Activated CD8-positive, alpha-beta T cell treated with anti-CD3 and anti-CD28 coated beads, Interleukin-2, amount 10 ng/mL, durations not matched to agents 7 days and 5 days (primary cell): ENCODE measurements around the gene IL1RAPL1. TPM values are rescaled to one million over a fixed set of nuclear protein-coding genes. Genes with fewer than 3 reads are reported as not detected.

Experiments
- ATAC-seq: fragments of 150-1000 bp; cut with Tn5 transposase; one replicate; pipeline ENCODE4 v1.10.0; 2021; ENCODE audit warnings: moderate library complexity
- CTCF ChIA-PET: fragments of 350-600 bp; sonication (Branson Sonifier 250); formaldehyde crosslinking; loops from one replicate; lab custom pipeline; 2021; ENCODE audit warnings: antibody characterized with exemption; lab: Charles Lee
- POLR2A ChIA-PET: fragments of 350-600 bp; sonication (Branson Sonifier 250); formaldehyde crosslinking; loops from one replicate; lab custom pipeline; 2021; ENCODE audit warnings: antibody characterized with exemption; lab: Charles Lee
- DNase-seq: peaks from one replicate; pipeline ENCODE4 v3.0.0-alpha.2; 2020
- H3K27ac Mint-ChIP-seq: one replicate; pipeline ENCODE4 v1.8.0; 2021; ENCODE audit warnings: mild to moderate bottlenecking, mixed read lengths
- H3K27me3 Mint-ChIP-seq: one replicate; pipeline ENCODE4 v1.8.0; 2021; ENCODE audit warnings: low read depth, mixed read lengths
- H3K36me3 Mint-ChIP-seq: one replicate; pipeline ENCODE4 v1.8.0; 2021; ENCODE audit warnings: low read depth, mixed read lengths
- H3K4me1 Mint-ChIP-seq: one replicate; pipeline ENCODE4 v1.8.0; 2021; ENCODE audit warnings: low read depth, mixed read lengths
- H3K4me3 Mint-ChIP-seq: one replicate; pipeline ENCODE4 v1.8.0; 2021; ENCODE audit warnings: mild to moderate bottlenecking, mixed read lengths
- H3K9me3 Mint-ChIP-seq: one replicate; pipeline ENCODE4 v1.8.0; 2022; ENCODE audit warnings: mixed read lengths; ENCODE audit not compliant: insufficient read depth
- total RNA-seq, 2 experiments: library from RNA; stranded (reverse); gene quantifications; one replicate each; pipeline ENCODE4 v1.2.3, GENCODE V29; 2021

IL1RAPL1 gene
- total RNA-seq, 2 experiments from 2014 or later: not detected

DNA sequence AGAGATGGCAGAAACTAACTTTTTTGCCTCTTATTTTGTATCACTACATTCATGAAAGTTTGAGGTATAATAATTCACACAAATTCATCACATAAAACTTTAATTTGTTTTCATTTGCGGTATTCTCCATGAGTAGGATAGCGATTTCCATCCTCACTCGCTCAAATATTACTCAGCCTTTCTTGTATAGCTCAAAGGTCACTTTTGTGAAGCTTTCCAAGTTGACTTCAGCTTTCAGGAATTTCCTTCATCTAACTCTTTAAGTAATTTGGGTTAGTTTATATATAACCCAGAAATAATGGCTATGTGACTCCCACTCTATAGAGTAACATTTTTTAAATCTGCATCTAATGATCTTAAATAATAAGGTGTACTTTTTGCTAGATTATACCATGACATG lies 314.4 kb downstream of the IL1RAPL1 start:
- no peak for ATAC-seq
- Mint-ChIP-seq H3K36me3 (no peaks in the 10 kb centered on the region), H3K4me1 (no peaks in the 10 kb centered on the region)

DNA sequence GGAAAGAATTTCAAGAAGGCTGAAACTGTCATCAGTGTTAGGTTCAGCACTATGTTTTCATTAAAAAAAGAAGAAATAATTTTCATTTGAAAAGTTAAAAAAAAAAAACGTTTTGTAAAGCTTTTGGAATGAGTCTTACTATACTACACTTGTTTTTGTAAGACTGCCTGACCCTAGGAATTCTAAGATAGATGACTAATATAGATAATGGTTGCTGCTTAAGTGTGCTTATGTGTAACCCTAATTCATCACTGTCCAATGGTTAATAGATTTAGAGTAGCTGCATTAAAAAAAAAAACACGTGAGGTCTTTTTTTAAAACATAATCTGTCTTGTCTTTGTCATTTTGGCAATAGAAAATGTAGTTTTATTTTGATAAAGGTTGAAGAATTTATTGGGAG lies 323.2 kb downstream of the IL1RAPL1 start:
- Mint-ChIP-seq H3K4me1 (no peaks in the 10 kb centered on the region), H3K27ac (no peak overlapping the region)

More for the DNA sequence above, 314.4 kb downstream of the IL1RAPL1 start:
- no peak for DNase-seq
- no peaks in the 10 kb centered on the region for H3K9me3 Mint-ChIP-seq
- H3K27me3 Mint-ChIP-seq: no peaks in the 10 kb centered on the region
- no peak overlapping the region for H3K4me3 Mint-ChIP-seq
- CTCF ChIA-PET: no interaction called here
- POLR2A ChIA-PET: no interaction called here
- H3K27ac Mint-ChIP-seq: no peak overlapping the region

DNA sequence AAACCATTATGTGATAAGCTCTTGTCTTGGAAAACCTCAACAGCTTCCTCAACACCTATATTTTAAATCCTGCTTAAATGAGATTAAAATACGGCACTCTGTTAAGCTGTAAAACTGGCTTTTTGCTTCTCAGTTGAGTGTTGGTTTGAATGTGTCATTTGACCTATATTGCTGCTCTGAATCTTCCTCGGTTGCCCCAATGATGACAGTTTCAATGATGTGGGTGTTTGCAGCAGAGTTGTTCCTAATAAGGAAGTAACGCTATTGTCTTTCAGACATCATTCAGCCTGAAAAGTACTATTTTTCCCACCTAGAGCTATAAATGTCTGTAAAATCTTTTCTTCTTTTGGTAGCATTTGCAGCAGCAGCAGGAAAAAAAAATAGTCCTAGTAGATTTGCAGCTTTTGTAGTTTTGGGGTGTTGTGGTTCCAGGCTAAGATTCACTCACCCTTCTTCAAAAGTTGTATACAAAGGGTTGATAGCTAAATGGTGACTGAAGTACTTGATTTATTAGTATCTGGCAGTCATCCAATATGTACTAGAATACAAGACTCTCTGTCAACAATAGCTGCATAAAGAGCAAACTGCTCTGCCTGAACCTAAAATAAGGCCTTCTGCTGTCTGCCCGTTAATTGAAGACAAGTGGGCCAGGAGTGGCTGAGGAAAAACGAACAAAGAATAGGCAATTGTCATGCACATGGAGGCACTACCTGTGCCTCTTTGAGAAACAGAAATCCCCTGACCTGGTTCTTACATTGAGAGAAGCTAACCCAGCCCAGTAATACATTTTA lies 333.1 kb downstream of the IL1RAPL1 start:
- ATAC-seq: no peak
- Mint-ChIP-seq H3K9me3 (no peaks in the 10 kb centered on the region), H3K36me3 (no peaks in the 10 kb centered on the region), H3K4me3 (no peak overlapping the region), H3K27me3 (no peaks in the 10 kb centered on the region), H3K4me1 (no peaks in the 10 kb centered on the region), H3K27ac (no peak overlapping the region)
- DNase-seq: no peak
- ChIA-PET CTCF (no interaction called here), POLR2A (no interaction called here)

More for the DNA sequence above, 323.2 kb downstream of the IL1RAPL1 start:
- POLR2A ChIA-PET: no interaction called here
- H3K9me3 Mint-ChIP-seq: peaks cover 6% of the 10 kb centered on the region
- ATAC-seq: no peak
- H3K36me3 Mint-ChIP-seq: no peaks in the 10 kb centered on the region
- CTCF ChIA-PET: no interaction called here
- H3K27me3 Mint-ChIP-seq: no peaks in the 10 kb centered on the region
- no peak for DNase-seq
- H3K4me3 Mint-ChIP-seq: no peak overlapping the region

DNA sequence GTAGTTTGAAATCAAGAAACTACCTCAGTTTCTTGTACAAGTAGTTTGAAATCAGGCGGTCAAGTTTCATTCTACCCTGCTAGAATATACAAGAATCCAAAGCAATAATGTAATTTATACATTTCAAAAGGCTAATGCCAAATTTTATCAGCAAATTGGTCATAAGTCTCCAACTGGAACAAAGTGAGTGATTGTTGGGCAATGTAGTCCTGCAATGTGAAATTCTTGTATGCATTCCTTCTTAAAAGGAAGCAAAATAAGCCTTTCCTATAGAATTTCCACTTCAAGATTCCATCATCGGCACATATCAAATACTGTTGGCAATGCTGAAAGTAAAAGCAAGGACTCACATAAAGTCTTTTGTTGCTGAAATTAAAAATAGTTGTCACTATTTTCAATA lies 334.9 kb downstream of the IL1RAPL1 start:
- ATAC-seq: no peak
- Mint-ChIP-seq H3K4me1 (no peaks in the 10 kb centered on the region), H3K27ac (no peak overlapping the region), H3K9me3 (no peaks in the 10 kb centered on the region), H3K36me3 (no peaks in the 10 kb centered on the region), H3K4me3 (no peak overlapping the region), H3K27me3 (no peaks in the 10 kb centered on the region)
- DNase-seq: no peak
- POLR2A ChIA-PET: no interaction called here
- CTCF ChIA-PET: no interaction called here

DNA sequence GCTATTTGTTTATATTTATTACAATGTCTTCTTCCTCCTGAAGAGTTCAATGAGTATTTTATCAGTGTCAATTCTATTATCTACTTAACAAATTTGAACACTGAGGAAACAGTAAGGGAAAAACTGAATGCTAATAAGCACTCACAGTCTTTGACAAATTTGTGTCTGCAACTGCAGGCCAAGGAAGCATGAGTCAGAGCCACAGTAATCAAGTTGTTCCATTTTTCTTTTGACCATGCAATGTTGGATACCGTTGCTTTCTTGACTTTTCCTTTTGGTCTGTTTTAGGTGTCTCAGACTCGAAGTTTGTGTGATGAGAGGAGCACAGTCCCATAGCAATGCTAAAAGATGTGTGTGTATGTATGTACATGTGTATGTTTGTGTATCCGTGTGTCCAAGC lies 359.6 kb downstream of the IL1RAPL1 start:
- H3K27me3 Mint-ChIP-seq: no peaks in the 10 kb centered on the region
- H3K9me3 Mint-ChIP-seq: no peaks in the 10 kb centered on the region
- CTCF ChIA-PET: no interaction called here
- no peak overlapping the region for H3K4me3 Mint-ChIP-seq
- no peak for DNase-seq
- POLR2A ChIA-PET: no interaction called here
- H3K4me1 Mint-ChIP-seq: no peaks in the 10 kb centered on the region
- no peak for ATAC-seq
- no peak overlapping the region for H3K27ac Mint-ChIP-seq
- no peaks in the 10 kb centered on the region for H3K36me3 Mint-ChIP-seq

DNA sequence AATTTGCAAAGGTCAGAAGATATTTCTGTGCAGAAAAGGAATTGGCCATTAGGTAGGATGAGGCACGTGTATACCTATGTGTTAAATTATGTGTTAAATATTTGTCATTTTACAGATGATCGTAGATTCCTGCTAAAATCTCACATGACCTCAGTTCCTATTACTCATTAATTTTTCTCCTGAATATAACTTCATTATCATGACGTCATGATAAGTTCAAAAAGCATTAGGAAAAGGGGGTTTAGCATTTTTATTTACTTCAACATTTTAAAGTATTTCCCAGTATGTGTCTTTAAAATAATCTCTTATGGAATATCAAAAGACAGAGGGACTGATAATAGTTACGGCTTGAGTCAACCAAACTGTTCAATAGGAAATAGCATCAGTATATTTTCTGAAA lies 372.8 kb downstream of the IL1RAPL1 start:
- ATAC-seq (no peak), DNase-seq (no peak)
- H3K36me3 Mint-ChIP-seq: no peaks in the 10 kb centered on the region
- H3K27ac Mint-ChIP-seq: no peak overlapping the region
- no peaks in the 10 kb centered on the region for H3K9me3 Mint-ChIP-seq
- H3K4me1 Mint-ChIP-seq: no peaks in the 10 kb centered on the region
- ChIA-PET CTCF (no interaction called here), POLR2A (no interaction called here)
- H3K27me3 Mint-ChIP-seq: no peaks in the 10 kb centered on the region
- no peak overlapping the region for H3K4me3 Mint-ChIP-seq

DNA sequence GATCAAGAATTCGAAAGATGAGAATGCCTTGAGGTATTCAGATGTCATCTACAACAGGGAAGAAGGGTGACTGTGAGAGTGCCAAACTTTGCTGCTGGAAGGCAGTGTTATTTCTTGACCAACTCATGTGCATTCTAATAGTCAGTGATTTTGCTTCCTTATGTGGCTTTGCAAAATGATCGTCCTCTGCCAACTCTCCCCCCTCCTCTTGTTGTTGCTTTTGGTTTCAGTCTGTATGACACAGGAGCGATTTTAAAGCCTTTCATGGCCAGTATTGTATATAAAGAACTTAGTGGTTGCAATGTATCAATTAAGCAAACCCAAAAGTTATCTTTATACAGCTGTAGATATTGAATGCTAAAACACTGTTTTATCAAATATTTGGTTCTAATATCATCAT lies 379.1 kb downstream of the IL1RAPL1 start:
- Mint-ChIP-seq H3K27me3 (no peaks in the 10 kb centered on the region), H3K27ac (no peak overlapping the region)

DNA sequence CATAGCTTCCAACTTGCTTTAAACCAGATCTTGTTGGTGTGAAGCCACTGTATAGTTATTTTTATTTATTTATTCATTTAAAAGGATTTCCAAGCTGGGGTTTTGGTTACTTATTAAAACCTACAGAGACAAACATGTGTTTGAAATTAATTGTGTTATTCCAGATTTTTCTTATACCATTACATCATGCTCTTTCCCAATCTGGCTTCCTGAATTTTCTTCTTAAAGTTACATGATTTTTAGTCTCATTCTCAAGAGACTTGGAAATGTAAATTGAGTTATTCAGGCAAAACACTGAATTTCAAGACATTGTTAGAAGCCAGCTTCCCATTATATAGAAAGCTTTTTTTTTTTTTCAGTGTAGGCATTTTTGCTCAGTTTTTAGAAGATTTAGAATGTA lies 381.9 kb downstream of the IL1RAPL1 start:
- CTCF ChIA-PET: no interaction called here
- H3K9me3 Mint-ChIP-seq: no peaks in the 10 kb centered on the region
- no peak overlapping the region for H3K27ac Mint-ChIP-seq
- no peak overlapping the region for H3K4me3 Mint-ChIP-seq
- H3K4me1 Mint-ChIP-seq: no peaks in the 10 kb centered on the region
- H3K36me3 Mint-ChIP-seq: no peaks in the 10 kb centered on the region
- no peak for DNase-seq
- no peaks in the 10 kb centered on the region for H3K27me3 Mint-ChIP-seq
- no peak for ATAC-seq
- POLR2A ChIA-PET: no interaction called here

More for the DNA sequence above, 379.1 kb downstream of the IL1RAPL1 start:
- no peak overlapping the region for H3K4me3 Mint-ChIP-seq
- H3K9me3 Mint-ChIP-seq: no peaks in the 10 kb centered on the region
- ATAC-seq: no peak
- no peak for DNase-seq
- ChIA-PET POLR2A (no interaction called here), CTCF (no interaction called here)
- H3K4me1 Mint-ChIP-seq: no peaks in the 10 kb centered on the region
- no peaks in the 10 kb centered on the region for H3K36me3 Mint-ChIP-seq

DNA sequence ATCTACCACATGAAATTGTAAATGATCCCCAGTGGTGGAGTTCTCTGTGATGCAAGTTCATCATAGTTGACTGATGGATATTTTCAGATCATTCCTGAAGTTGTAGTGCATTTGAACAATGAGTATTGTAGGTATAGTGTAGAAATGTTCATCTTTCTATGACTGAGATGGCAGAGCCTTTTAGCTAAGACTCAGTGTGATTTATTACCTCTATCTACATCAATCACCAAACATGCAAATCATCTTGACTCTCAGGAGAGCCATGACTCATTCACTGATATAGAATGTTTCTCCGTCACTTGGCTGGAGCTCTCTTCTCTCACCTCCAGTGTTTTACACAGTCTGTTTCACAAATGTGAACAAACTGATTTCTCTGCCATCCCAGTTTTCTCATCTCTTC lies 392.6 kb downstream of the IL1RAPL1 start:
- no peak for ATAC-seq

DNA sequence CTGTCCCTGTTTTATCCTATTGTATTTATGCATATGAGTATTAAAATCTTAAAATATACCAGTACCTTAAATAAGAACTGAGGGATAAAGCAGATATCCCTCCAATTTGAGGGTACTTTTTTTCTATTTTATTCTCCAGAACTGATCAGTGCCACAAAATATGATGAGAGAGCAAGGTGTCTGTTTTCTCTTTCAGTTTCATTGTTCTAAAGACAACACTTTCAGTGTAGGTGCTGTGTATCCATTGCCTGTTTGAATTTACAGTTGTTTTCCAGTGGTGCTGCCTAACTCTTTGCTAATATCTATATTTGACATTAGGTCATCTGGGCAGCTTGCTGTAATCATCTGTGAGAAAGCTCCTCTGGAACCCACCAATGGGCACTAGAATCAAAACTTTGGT lies 394.7 kb downstream of the IL1RAPL1 start:
- no peaks in the 10 kb centered on the region for H3K27me3 Mint-ChIP-seq
- no peaks in the 10 kb centered on the region for H3K36me3 Mint-ChIP-seq
- DNase-seq (no peak), ATAC-seq (no peak)
- ChIA-PET POLR2A (no interaction called here), CTCF (no interaction called here)
- peaks cover 8% of the 10 kb centered on the region for H3K9me3 Mint-ChIP-seq
- H3K4me1 Mint-ChIP-seq: no peaks in the 10 kb centered on the region
- H3K4me3 Mint-ChIP-seq: no peak overlapping the region
- no peak overlapping the region for H3K27ac Mint-ChIP-seq

More for the DNA sequence above, 392.6 kb downstream of the IL1RAPL1 start:
- CTCF ChIA-PET: no interaction called here
- Mint-ChIP-seq H3K9me3 (peaks cover 6% of the 10 kb centered on the region), H3K36me3 (no peaks in the 10 kb centered on the region), H3K27ac (no peak overlapping the region), H3K4me1 (no peaks in the 10 kb centered on the region), H3K27me3 (no peaks in the 10 kb centered on the region), H3K4me3 (no peak overlapping the region)
- DNase-seq: no peak
- POLR2A ChIA-PET: no interaction called here

DNA sequence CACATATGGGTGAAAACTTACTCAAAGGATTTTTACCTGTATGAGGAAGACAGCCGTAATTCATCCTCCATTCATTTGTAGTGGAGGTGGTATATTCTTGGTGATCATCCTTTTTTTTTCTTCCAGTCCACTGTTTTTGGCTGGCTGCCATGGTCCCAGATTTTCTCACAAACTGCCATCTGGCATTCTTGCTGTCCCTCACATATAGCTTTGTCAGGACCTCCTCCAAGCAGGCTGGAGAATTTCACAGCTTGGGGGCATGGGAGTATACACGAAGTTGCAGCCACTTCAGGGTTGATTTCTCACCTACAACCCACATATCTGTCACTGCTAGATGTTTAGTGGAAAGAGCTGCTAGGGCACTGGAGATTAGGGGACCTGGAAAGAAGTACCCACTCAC lies 401.0 kb downstream of the IL1RAPL1 start:
- Mint-ChIP-seq H3K27ac (no peak overlapping the region), H3K4me1 (no peaks in the 10 kb centered on the region), H3K27me3 (no peaks in the 10 kb centered on the region), H3K4me3 (no peak overlapping the region), H3K9me3 (peaks cover 8% of the 10 kb centered on the region), H3K36me3 (no peaks in the 10 kb centered on the region)
- ChIA-PET POLR2A (no interaction called here), CTCF (no interaction called here)
- ATAC-seq: no peak
- no peak for DNase-seq

DNA sequence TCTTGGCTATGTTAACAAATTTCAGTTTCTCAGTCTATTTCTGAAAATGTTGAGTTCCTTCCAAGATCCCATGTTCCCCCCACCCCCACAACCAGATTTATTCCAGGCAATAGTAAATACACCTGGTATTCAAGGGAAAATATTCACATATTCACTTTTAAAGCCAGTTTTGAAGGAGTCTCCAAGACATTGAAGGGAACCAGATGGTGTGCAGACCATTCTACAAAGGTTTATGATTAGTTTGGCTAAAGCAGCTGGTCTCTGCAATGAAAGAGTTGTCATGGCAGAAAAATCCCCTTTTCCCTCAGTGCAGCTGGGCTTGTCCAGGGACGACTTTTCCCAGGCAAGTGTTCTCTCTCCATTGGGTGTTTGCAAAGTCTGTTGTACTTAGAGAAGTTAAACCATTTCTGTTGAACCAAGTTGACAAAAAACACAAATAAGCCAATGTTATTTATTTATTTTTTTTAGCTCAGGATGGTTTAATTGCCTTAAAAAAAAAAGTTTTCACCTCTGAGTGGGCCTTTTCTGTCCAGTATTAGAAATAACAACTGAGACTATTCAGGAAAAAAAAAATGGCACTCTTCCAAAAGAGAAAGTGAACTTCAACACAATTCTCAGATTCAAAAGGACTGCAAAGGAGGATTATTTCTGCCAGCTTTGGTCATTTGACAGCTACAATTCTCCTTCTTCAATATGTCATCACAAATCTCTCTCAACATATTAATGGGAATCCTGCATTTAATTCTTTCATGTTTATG lies 410.6 kb downstream of the IL1RAPL1 start:
- H3K9me3 Mint-ChIP-seq: no peaks in the 10 kb centered on the region
- no peaks in the 10 kb centered on the region for H3K27me3 Mint-ChIP-seq
- POLR2A ChIA-PET: no interaction called here
- no peak overlapping the region for H3K27ac Mint-ChIP-seq
- H3K4me1 Mint-ChIP-seq: no peaks in the 10 kb centered on the region
- H3K4me3 Mint-ChIP-seq: no peak overlapping the region
- DNase-seq (no peak), ATAC-seq (no peak)
- CTCF ChIA-PET: no interaction called here
- no peaks in the 10 kb centered on the region for H3K36me3 Mint-ChIP-seq
